ENCODE measurements around the gene SH2D7. TPM values are rescaled to one million over a fixed set of nuclear protein-coding genes. Genes with fewer than 3 reads are reported as not detected.

The SH2D7 gene
- total and polyA plus RNA-seq, 2 experiments from 2014 or later, result not detected

DNA sequence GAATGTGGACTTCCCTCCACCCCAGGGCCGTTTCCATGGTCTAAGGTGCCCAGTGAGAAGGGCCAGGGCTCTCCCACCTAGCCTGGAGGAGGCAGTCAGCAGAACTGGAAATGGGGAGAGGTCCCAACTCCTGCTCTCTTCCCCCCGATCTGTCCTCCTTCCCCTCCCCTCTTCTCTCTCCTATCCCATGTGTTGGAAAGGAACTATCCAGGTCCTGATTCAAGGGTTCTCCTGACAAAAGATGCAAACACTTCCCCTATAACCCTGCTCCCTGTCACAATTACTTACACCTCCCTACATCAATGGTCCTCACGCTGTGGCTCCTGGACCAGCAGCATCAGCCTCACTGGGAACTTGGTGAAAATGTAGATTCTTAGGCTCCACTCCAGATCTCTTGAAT lies 32.9 kb downstream of the SH2D7 start:
- Histone ChIP-seq H3K27me3 (replicated peaks; ENCODE audit: insufficient read depth) (no peaks in the 10 kb centered on the region), H3K27ac (no peak overlapping the region), H2AFZ (no peak overlapping the region), H4K20me1 (ENCODE audit: insufficient read depth) (no peaks in the 10 kb centered on the region), H3K4me1 (ENCODE audit: insufficient read depth) (no peaks in the 10 kb centered on the region), H3K9me2 (ENCODE audit: insufficient read depth) (no peaks in the 10 kb centered on the region), H3K79me2 (ENCODE audit: insufficient read depth) (no peaks in the 10 kb centered on the region), H3K4me3 (no peak overlapping the region), H3K36me3 (ENCODE audit: low read depth) (no peaks in the 10 kb centered on the region), H3K9me3 (ENCODE audit: low read depth) (no peaks in the 10 kb centered on the region), H3F3A (ENCODE audit: insufficient read depth) (no peaks in the 10 kb centered on the region), H3K4me2 (ENCODE audit: unreplicated experiment) (no peak overlapping the region), H3K9ac (no peak overlapping the region)
- in situ Hi-C loops (cut with MboI), result no loop called here
- no peak for DNase-seq
- TF ChIP-seq EZH2 (IDR thresholded peaks at IDR 0.05; ENCODE audit: insufficient read depth, poor library complexity, severe bottlenecking), result no peak
- no peak for TF ChIP-seq EZH2phosphoT487 (IDR thresholded peaks at IDR 0.05; ENCODE audit: insufficient read depth, low read depth)
- WGBS, 2 experiments (ENCODE audit: low coverage in 1 of 2, low lambda C conversion rate in 2 of 2, missing lambda C conversion rate in 2 of 2), result 56 to 62% methylated on average over 3 of the region's 3 CpGs

DNA sequence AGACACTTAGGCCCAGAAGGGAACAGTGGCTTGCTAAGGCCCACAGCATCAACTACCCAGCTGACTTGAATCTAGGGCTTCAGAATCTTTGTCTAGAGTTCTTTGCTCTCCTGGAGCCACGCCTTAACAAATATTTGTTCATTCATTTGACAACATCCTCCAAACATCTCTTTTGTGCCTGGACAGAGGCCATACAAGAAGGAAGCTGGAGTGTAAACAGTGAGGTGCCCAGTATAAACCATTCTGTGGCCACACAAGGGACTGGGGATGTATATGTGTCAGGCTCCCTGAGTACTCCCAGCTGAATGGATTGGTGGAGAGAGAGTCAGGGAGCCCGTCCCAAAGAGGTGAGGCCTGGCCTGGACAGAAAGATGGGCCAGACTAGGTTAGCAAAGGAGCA lies 35.5 kb downstream of the SH2D7 start:
- TF ChIP-seq EZH2phosphoT487 (IDR thresholded peaks at IDR 0.05; ENCODE audit: insufficient read depth, low read depth), result no peak
- no peak for TF ChIP-seq EZH2 (IDR thresholded peaks at IDR 0.05; ENCODE audit: insufficient read depth, poor library complexity, severe bottlenecking)
- no peak overlapping the region for H3K9ac ChIP-seq
- no peaks in the 10 kb centered on the region for H3K9me3 ChIP-seq (ENCODE audit: low read depth)
- no peak overlapping the region for H2AFZ ChIP-seq
- 92 to 95% methylated on average over 2 of the region's 2 CpGs for WGBS, 2 experiments (ENCODE audit: low coverage in 1 of 2, low lambda C conversion rate in 2 of 2, missing lambda C conversion rate in 2 of 2)
- no peaks in the 10 kb centered on the region for H3K36me3 ChIP-seq (ENCODE audit: low read depth)
- DNase-seq, result no peak
- H4K20me1 ChIP-seq (ENCODE audit: insufficient read depth), result no peaks in the 10 kb centered on the region
- peaks cover 3% of the 10 kb centered on the region; the same call in 1 of the 2 replicates for H3K4me1 ChIP-seq (ENCODE audit: insufficient read depth)
- no peak overlapping the region for H3K4me2 ChIP-seq (ENCODE audit: unreplicated experiment)
- H3K9me2 ChIP-seq (ENCODE audit: insufficient read depth), result no peaks in the 10 kb centered on the region
- H3K27ac ChIP-seq, result no peak overlapping the region
- H3K79me2 ChIP-seq (ENCODE audit: insufficient read depth), result no peaks in the 10 kb centered on the region
- H3K27me3 ChIP-seq (replicated peaks; ENCODE audit: insufficient read depth), result no peaks in the 10 kb centered on the region
- in situ Hi-C loops (cut with MboI), result no loop called here
- no peak overlapping the region for H3K4me3 ChIP-seq
- no peaks in the 10 kb centered on the region for H3F3A ChIP-seq (ENCODE audit: insufficient read depth)

DNA sequence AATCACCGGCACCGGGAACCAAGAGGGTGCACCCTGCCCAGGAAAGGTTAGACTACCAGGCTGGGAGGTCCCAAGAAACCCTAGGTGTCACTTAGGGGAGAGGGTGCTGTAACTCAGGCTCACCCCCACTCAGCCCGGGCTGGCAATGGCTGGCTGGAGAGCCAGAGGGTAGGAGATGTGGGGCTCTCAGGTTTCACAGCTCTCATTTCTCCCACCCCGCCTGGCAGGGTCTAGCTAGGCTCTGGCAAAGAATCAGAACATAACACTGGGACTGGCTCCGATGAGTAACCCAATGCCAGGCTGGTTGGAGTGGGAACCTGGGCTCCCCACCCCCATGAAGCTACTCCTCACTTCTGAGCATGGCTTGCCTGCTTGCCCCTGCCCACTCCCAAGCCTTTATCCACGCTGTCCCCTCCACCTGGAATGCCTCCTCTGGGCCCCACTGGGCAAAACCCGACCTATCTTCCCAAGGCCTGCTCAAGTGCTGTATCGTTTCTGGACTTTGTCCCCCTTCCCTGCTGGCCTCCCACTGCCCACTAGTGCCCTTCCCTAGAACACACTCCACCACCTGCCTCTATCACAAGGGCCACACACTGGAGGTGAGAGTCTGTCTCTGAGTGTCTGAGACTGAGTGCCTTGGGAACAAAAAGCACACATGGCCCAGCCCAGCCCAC lies 36.9 kb downstream of the SH2D7 start:
- Histone ChIP-seq H3K27me3 (replicated peaks; ENCODE audit: insufficient read depth) (no peaks in the 10 kb centered on the region), H3K36me3 (ENCODE audit: low read depth) (no peaks in the 10 kb centered on the region), H3K9me2 (ENCODE audit: insufficient read depth) (no peaks in the 10 kb centered on the region), H4K20me1 (ENCODE audit: insufficient read depth) (no peaks in the 10 kb centered on the region), H3K79me2 (ENCODE audit: insufficient read depth) (no peaks in the 10 kb centered on the region), H3K4me3 (no peak overlapping the region), H3K27ac (no peak overlapping the region), H3K9ac (no peak overlapping the region), H3K4me2 (ENCODE audit: unreplicated experiment) (no peak overlapping the region), H2AFZ (no peak overlapping the region), H3F3A (ENCODE audit: insufficient read depth) (no peaks in the 10 kb centered on the region), H3K4me1 (ENCODE audit: insufficient read depth) (peaks cover 3% of the 10 kb centered on the region; the same call in 1 of the 2 replicates), H3K9me3 (ENCODE audit: low read depth) (no peaks in the 10 kb centered on the region)
- WGBS, 2 experiments (ENCODE audit: low coverage in 1 of 2, low lambda C conversion rate in 2 of 2, missing lambda C conversion rate in 2 of 2), result 63 to 69% methylated on average over 8 of the region's 8 CpGs
- TF ChIP-seq EZH2phosphoT487 (IDR thresholded peaks at IDR 0.05; ENCODE audit: insufficient read depth, low read depth) (no peak), EZH2 (IDR thresholded peaks at IDR 0.05; ENCODE audit: insufficient read depth, poor library complexity, severe bottlenecking) (no peak)
- DNase-seq, result peak; percentile 34
- in situ Hi-C loops (cut with MboI), result no loop called here

DNA sequence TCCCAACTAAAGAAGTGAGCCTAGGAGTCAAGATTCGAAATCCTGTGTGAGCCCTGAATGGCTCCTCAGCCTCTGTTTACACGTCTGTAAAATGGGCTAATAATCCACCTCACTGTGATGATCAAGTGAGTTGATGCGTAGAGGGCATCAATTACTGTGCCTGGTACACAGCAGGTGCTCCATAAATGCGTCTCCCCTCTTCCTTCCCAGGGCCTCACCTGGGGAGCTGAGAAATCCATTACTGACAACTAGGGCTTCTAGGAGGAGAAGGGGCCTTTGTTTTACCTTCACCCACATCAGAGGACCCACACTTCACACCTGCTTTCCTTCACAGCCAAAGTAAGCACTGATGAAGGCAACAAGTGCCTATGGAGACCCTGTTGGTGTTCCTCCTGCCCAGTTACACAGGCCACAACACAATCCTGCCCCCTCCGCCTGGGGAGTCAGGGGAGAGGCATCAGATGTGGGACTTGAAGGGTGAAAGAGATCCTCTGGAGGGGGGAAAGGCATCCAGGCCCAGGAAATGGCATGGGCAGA lies 37.5 kb downstream of the SH2D7 start:
- no peaks in the 10 kb centered on the region for H3K9me2 ChIP-seq (ENCODE audit: insufficient read depth)
- H3K9me3 ChIP-seq (ENCODE audit: low read depth), result no peaks in the 10 kb centered on the region
- 90 to 99% methylated on average over 5 of the region's 5 CpGs for WGBS, 2 experiments (ENCODE audit: low coverage in 1 of 2, low lambda C conversion rate in 2 of 2, missing lambda C conversion rate in 2 of 2)
- no peak overlapping the region for H3K4me2 ChIP-seq (ENCODE audit: unreplicated experiment)
- H2AFZ ChIP-seq, result no peak overlapping the region
- H3K36me3 ChIP-seq (ENCODE audit: low read depth), result no peaks in the 10 kb centered on the region
- H3K4me1 ChIP-seq (ENCODE audit: insufficient read depth), result peaks cover 3% of the 10 kb centered on the region; the same call in 1 of the 2 replicates
- H3K9ac ChIP-seq, result no peak overlapping the region
- TF ChIP-seq EZH2 (IDR thresholded peaks at IDR 0.05; ENCODE audit: insufficient read depth, poor library complexity, severe bottlenecking) (no peak), EZH2phosphoT487 (IDR thresholded peaks at IDR 0.05; ENCODE audit: insufficient read depth, low read depth) (no peak)
- no peak for DNase-seq
- H3K27ac ChIP-seq, result no peak overlapping the region
- no peaks in the 10 kb centered on the region for H3F3A ChIP-seq (ENCODE audit: insufficient read depth)
- no peaks in the 10 kb centered on the region for H3K27me3 ChIP-seq (replicated peaks; ENCODE audit: insufficient read depth)
- H3K4me3 ChIP-seq, result no peak overlapping the region
- H4K20me1 ChIP-seq (ENCODE audit: insufficient read depth), result no peaks in the 10 kb centered on the region
- in situ Hi-C loops (cut with MboI), result no loop called here
- no peaks in the 10 kb centered on the region for H3K79me2 ChIP-seq (ENCODE audit: insufficient read depth)

Measured in GM23248 (cell line).